HepG2 (cell line): Measurements from ENCODE around the gene NR2F1. TPM values are rescaled to one million over a fixed set of nuclear protein-coding genes. Genes with fewer than 3 reads are reported as not detected.

ENCODE experiments used
- AGO2 ChIP-seq: fragments of 200-400 bp; formaldehyde crosslinking; optimal IDR thresholded peaks from 2 replicates; pipeline ENCODE3; 2017; ENCODE audit warnings: mild to moderate bottlenecking, low read depth, low read length, moderate library complexity
- ATRX ChIP-seq: sonication (generic); formaldehyde crosslinking; IDR thresholded peaks from 2 replicates; pipeline ENCODE4 v1.4.0; 2020; ENCODE audit warnings: missing genetic modification reagents, borderline replicate concordance
- FOSL1 ChIP-seq: sonication (generic); formaldehyde crosslinking; IDR thresholded peaks from 2 replicates; pipeline ENCODE4 v1.9.0; 2021; ENCODE audit warnings: missing genetic modification reagents, borderline replicate concordance
- HNRNPUL1 ChIP-seq: fragments of 200-400 bp; formaldehyde crosslinking; IDR thresholded peaks from 2 replicates; pipeline ENCODE4 v1.6.1; 2017; ENCODE audit warnings: low read depth, mild to moderate bottlenecking, low read length, moderate library complexity
- JUN ChIP-seq: sonication (generic); formaldehyde crosslinking; IDR thresholded peaks from 2 replicates; pipeline ENCODE4 v1.4.0; 2020; ENCODE audit warnings: mild to moderate bottlenecking, missing genetic modification reagents
- SYNCRIP ChIP-seq: fragments of 200-400 bp; formaldehyde crosslinking; IDR thresholded peaks from 2 replicates; pipeline ENCODE4 v1.6.1; 2018; ENCODE audit warnings: mild to moderate bottlenecking, low read depth, low read length; ENCODE audit not compliant: insufficient read depth
- TERF1 ChIP-seq: sonication (generic); formaldehyde crosslinking; IDR thresholded peaks from 2 replicates; pipeline ENCODE4 v1.8.0; 2022; ENCODE audit warnings: mild to moderate bottlenecking, missing genetic modification reagents, moderate library complexity
- ZBTB1 ChIP-seq: sonication (generic); formaldehyde crosslinking; IDR thresholded peaks from 2 replicates; pipeline ENCODE4 v1.4.0; 2020; ENCODE audit warnings: missing genetic modification reagents, borderline replicate concordance
- ZFYVE20 ChIP-seq: sonication (generic); formaldehyde crosslinking; IDR thresholded peaks from 2 replicates; pipeline ENCODE4 v1.8.0; 2023; ENCODE audit warnings: low read depth, mild to moderate bottlenecking, moderate library complexity, missing genetic modification reagents, borderline replicate concordance
- ZNF530 ChIP-seq: sonication (generic); formaldehyde crosslinking; IDR thresholded peaks from 2 replicates; pipeline ENCODE4 v1.5.0; 2020; ENCODE audit warnings: low read depth, mild to moderate bottlenecking, missing genetic modification reagents
- ZNF709 ChIP-seq: sonication (generic); formaldehyde crosslinking; IDR thresholded peaks from 2 replicates; pipeline ENCODE4 v1.5.0; 2020; ENCODE audit warnings: mild to moderate bottlenecking, missing genetic modification reagents
- polyA plus RNA-seq, 8 experiments: library from polyadenylated mRNA; depleted of rRNA in 3 of 8; stranded (reverse) in 7 of 8; unstranded in 1 of 8; fragments of >200 nt; fragmentation: Illumina TruSeq in 4 of 8; extraction: Trizol in 4 of 8; gene quantifications; 2 replicates each; pipeline versions ENCODE4 v1.2.1 to v1.2.3, GENCODE V29; 2011 to 2016; ENCODE audit warnings: low read depth in 4 of 8, missing spikeins in 1 of 8, mixed read lengths in 1 of 8; ENCODE audit not compliant: insufficient read depth in 1 of 8
- total RNA-seq, 5 experiments: library from RNA; depleted of rRNA; stranded (reverse); fragments of >200 nt; fragmentation: Illumina TruSeq; extraction: Trizol; gene quantifications; 2 replicates each; pipeline ENCODE4 v1.2.3, GENCODE V29; 2016; ENCODE audit warnings: low read depth in 1 of 5
- TF ChIP-seq, protein P1 (sequence below): sonication (generic); formaldehyde crosslinking; IDR thresholded peaks from 2 replicates; pipeline ENCODE4 v1.4.0; 2020; ENCODE audit warnings: missing genetic modification reagents, borderline replicate concordance
- TF ChIP-seq, protein P2 (sequence below): IDR thresholded peaks from 2 replicates; pipeline ENCODE4 v1.6.1; 2012; ENCODE audit warnings: low read depth, low read length, improper control_type of control experiment
- TF ChIP-seq, protein P3 (sequence below): IDR thresholded peaks from 2 replicates; pipeline ENCODE4 v1.6.1; 2016; ENCODE audit warnings: missing compliant biosample characterization, missing genetic modification reagents, borderline replicate concordance
- TF ChIP-seq, protein P4 (sequence below): sonication (generic); formaldehyde crosslinking; IDR thresholded peaks from 2 replicates; pipeline ENCODE4 v1.8.0; 2022; ENCODE audit warnings: missing genetic modification reagents, mild to moderate bottlenecking, moderate library complexity, borderline replicate concordance
- TF ChIP-seq, protein P5 (sequence below): sonication (generic); formaldehyde crosslinking; IDR thresholded peaks from 2 replicates; pipeline ENCODE4 v1.5.1; 2020; ENCODE audit warnings: missing genetic modification reagents, mild to moderate bottlenecking, borderline replicate concordance

NR2F1 gene
- total and polyA plus RNA-seq, 2 of the 13 experiments (the other 11 are each of a cell fraction or from before 2014, with no cell fraction given) = 17.1 to 59.7 TPM

DNA sequence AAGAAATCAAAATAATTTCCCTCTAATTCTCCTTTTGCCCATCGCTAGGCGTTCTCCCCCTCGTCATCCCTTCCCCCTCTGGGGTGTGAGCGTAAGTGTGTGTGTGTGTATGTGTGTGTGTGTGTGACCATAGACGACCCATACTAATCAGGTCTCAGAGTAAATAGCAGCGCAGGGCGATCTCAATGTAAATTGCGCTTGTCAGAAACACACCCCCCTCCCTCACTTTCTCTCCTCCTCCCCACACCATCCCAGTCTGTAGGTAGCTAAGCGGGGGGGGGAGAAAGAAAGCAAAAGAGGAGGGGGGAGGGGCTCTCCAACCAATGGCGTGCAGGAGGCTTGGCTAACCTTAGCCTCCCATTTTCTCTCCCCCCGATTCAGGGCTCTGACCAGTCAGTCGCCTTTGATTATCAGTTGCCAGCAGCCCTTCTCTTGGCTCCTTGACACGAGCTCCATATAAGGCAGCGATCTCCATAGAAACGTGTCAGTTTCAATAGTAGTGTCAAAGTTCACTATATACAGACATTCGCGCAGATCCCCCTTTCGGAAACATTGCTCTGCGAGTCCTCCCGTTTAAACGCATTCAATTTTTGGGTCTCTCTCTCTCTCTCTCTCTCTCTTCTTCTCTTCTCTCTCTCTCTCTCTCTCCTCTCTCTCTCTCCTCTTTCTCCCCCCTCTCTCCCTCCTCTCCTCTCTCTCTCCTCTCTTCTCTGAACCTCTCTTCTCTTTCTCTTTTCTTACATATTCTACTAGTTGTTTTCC lies at the start of gene NR2F1 (continued):
- TF ChIP-seq, protein P1, sequence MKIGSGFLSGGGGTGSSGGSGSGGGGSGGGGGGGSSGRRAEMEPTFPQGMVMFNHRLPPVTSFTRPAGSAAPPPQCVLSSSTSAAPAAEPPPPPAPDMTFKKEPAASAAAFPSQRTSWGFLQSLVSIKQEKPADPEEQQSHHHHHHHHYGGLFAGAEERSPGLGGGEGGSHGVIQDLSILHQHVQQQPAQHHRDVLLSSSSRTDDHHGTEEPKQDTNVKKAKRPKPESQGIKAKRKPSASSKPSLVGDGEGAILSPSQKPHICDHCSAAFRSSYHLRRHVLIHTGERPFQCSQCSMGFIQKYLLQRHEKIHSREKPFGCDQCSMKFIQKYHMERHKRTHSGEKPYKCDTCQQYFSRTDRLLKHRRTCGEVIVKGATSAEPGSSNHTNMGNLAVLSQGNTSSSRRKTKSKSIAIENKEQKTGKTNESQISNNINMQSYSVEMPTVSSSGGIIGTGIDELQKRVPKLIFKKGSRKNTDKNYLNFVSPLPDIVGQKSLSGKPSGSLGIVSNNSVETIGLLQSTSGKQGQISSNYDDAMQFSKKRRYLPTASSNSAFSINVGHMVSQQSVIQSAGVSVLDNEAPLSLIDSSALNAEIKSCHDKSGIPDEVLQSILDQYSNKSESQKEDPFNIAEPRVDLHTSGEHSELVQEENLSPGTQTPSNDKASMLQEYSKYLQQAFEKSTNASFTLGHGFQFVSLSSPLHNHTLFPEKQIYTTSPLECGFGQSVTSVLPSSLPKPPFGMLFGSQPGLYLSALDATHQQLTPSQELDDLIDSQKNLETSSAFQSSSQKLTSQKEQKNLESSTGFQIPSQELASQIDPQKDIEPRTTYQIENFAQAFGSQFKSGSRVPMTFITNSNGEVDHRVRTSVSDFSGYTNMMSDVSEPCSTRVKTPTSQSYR = peak; percentile 88
- no peak for TF ChIP-seq TERF1 (CRISPR knock-in tag)
- TF ChIP-seq ZBTB1 (CRISPR knock-in tag) = no peak
- TF ChIP-seq, protein P2, sequence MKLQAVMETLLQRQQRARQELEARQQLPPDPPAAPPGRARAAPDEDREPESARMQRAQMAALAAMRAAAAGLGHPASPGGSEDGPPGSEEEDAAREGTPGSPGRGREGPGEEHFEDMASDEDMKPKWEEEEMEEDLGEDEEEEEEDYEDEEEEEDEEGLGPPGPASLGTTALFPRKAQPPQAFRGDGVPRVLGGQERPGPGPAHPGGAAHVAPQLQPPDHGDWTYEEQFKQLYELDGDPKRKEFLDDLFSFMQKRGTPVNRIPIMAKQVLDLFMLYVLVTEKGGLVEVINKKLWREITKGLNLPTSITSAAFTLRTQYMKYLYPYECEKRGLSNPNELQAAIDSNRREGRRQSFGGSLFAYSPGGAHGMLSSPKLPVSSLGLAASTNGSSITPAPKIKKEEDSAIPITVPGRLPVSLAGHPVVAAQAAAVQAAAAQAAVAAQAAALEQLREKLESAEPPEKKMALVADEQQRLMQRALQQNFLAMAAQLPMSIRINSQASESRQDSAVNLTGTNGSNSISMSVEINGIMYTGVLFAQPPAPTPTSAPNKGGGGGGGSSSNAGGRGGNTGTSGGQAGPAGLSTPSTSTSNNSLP = peak; percentile 97
- no peak for TF ChIP-seq AGO2
- TF ChIP-seq, protein P3, sequence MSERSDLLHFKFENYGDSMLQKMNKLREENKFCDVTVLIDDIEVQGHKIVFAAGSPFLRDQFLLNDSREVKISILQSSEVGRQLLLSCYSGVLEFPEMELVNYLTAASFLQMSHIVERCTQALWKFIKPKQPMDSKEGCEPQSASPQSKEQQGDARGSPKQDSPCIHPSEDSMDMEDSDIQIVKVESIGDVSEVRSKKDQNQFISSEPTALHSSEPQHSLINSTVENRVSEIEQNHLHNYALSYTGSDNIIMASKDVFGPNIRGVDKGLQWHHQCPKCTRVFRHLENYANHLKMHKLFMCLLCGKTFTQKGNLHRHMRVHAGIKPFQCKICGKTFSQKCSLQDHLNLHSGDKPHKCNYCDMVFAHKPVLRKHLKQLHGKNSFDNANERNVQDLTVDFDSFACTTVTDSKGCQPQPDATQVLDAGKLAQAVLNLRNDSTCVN (CRISPR knock-in tag) = no peak; the same call in 1 of the 2 replicates
- no peak for TF ChIP-seq ZFYVE20 (CRISPR knock-in tag)
- no peak for TF ChIP-seq ATRX
- TF ChIP-seq FOSL1 (CRISPR knock-in tag) = no peak
- TF ChIP-seq ZNF530 = no peak
- TF ChIP-seq, protein P4, sequence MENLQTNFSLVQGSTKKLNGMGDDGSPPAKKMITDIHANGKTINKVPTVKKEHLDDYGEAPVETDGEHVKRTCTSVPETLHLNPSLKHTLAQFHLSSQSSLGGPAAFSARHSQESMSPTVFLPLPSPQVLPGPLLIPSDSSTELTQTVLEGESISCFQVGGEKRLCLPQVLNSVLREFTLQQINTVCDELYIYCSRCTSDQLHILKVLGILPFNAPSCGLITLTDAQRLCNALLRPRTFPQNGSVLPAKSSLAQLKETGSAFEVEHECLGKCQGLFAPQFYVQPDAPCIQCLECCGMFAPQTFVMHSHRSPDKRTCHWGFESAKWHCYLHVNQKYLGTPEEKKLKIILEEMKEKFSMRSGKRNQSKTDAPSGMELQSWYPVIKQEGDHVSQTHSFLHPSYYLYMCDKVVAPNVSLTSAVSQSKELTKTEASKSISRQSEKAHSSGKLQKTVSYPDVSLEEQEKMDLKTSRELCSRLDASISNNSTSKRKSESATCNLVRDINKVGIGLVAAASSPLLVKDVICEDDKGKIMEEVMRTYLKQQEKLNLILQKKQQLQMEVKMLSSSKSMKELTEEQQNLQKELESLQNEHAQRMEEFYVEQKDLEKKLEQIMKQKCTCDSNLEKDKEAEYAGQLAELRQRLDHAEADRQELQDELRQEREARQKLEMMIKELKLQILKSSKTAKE (CRISPR knock-in tag) = peak; percentile 54; the same call in 1 of the 2 replicates
- TF ChIP-seq, protein P5, sequence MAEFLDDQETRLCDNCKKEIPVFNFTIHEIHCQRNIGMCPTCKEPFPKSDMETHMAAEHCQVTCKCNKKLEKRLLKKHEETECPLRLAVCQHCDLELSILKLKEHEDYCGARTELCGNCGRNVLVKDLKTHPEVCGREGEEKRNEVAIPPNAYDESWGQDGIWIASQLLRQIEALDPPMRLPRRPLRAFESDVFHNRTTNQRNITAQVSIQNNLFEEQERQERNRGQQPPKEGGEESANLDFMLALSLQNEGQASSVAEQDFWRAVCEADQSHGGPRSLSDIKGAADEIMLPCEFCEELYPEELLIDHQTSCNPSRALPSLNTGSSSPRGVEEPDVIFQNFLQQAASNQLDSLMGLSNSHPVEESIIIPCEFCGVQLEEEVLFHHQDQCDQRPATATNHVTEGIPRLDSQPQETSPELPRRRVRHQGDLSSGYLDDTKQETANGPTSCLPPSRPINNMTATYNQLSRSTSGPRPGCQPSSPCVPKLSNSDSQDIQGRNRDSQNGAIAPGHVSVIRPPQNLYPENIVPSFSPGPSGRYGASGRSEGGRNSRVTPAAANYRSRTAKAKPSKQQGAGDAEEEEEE (CRISPR knock-in tag) = peak; percentile 38; the same call in 1 of the 2 replicates
- TF ChIP-seq SYNCRIP = no peak
- TF ChIP-seq HNRNPUL1 = no peak
- TF ChIP-seq ZNF709 = peak; percentile 6; the same call in 1 of the 2 replicates
- TF ChIP-seq JUN = peak; percentile 65; the same call in 1 of the 2 replicates
